CD4-positive, alpha-beta T cell treated with Interleukin-2 at 100 ng/mL for 4 hours (primary cell): ENCODE results near the gene LOXL1.

Experiments
- DNase-seq: peaks from one replicate; pipeline ENCODE4 v3.0.0-alpha.2; 2020; ENCODE audit warnings: low spot score

LOXL1 gene

GRCh38 chr15:73939138-73939537 lies 12.9 kb downstream of the LOXL1 start:
- DNase-seq, result no peak

- DNase-seq, result no peak
These were observed 14.1 kb downstream of the LOXL1 start for GRCh38 chr15:73940061-73940981.

- no peak for DNase-seq
These were observed 14.8 kb downstream of the LOXL1 start for GRCh38 chr15:73941044-73941443.

- no peak for DNase-seq
These were observed 15.2 kb downstream of the LOXL1 start for GRCh38 chr15:73941449-73941848.

GRCh38 chr15:73941871-73942635 lies 15.8 kb downstream of the LOXL1 start:
- no peak for DNase-seq

GRCh38 chr15:73942751-73943270 lies 16.5 kb downstream of the LOXL1 start:
- no peak for DNase-seq

GRCh38 chr15:73944161-73945129 lies 18.2 kb downstream of the LOXL1 start:
- DNase-seq, result no peak

- no peak for DNase-seq
These were observed 18.9 kb downstream of the LOXL1 start for GRCh38 chr15:73945130-73945508.

- DNase-seq, result no peak
These were observed 19.9 kb downstream of the LOXL1 start for GRCh38 chr15:73946046-73946721.

- DNase-seq, result no peak
These were observed 20.6 kb downstream of the LOXL1 start for GRCh38 chr15:73946795-73947370.

- no peak for DNase-seq
These were observed 21.4 kb downstream of the LOXL1 start for GRCh38 chr15:73947651-73948050.

GRCh38 chr15:73948396-73948795 lies 22.1 kb downstream of the LOXL1 start:
- DNase-seq, result no peak

GRCh38 chr15:73948982-73949381 lies 22.7 kb downstream of the LOXL1 start:
- DNase-seq, result no peak

GRCh38 chr15:73949496-73949895 lies 23.2 kb downstream of the LOXL1 start:
- no peak for DNase-seq

- DNase-seq, result no peak
These were observed 24.2 kb downstream of the LOXL1 start for GRCh38 chr15:73950479-73950830.

- peak; percentile 74 for DNase-seq
These were observed 24.7 kb downstream of the LOXL1 start for GRCh38 chr15:73950831-73951561.

GRCh38 chr15:73951601-73952000 lies 25.3 kb downstream of the LOXL1 start:
- no peak for DNase-seq

- DNase-seq, result no peak
These were observed 26.1 kb downstream of the LOXL1 start for GRCh38 chr15:73952171-73952912.
